CD14-positive monocyte (primary cell): ENCODE measurements around the gene ZNF823. TPM values are rescaled to one million over a fixed set of nuclear protein-coding genes. Genes with fewer than 3 reads are reported as not detected.

Experiments used
- DNase-seq, 3 donors: peaks; one replicate each; pipeline ENCODE4 v3.0.0-alpha.2; 2011 to 2022
- H2AFZ ChIP-seq: 2 replicates; pipeline ENCODE4 v1.6.0; 2012; ENCODE audit warnings: mild to moderate bottlenecking, low read depth, low read length, inconsistent platforms; ENCODE audit not compliant: insufficient read depth, poor library complexity, severe bottlenecking
- H3K27ac ChIP-seq, 2 donors: 1 replicate in 1 of 2; 2 replicates in 1 of 2; pipeline ENCODE4 v1.5.1; 2012 to 2013; ENCODE audit warnings: low read length in 2 of 2, control low read depth in 1 of 2, inconsistent platforms in 1 of 2, low read depth in 1 of 2, mild to moderate bottlenecking in 1 of 2
- H3K27me3 ChIP-seq, 2 donors: one replicate each; pipeline versions ENCODE4 v1.6.0 to v1.6.1; 2011 to 2013; ENCODE audit warnings: low read length in 2 of 2; ENCODE audit not compliant: control insufficient read depth in 2 of 2, insufficient read depth in 2 of 2
- H3K36me3 ChIP-seq, 2 donors: replicated peaks in 1 of 2; 1 replicate in 1 of 2; 2 replicates in 1 of 2; pipeline versions ENCODE4 v1.5.1 to v1.6.1; 2012 to 2013; ENCODE audit warnings: low read length in 2 of 2, control low read depth in 1 of 2, inconsistent platforms in 1 of 2, mild to moderate bottlenecking in 1 of 2; ENCODE audit not compliant: insufficient read depth in 2 of 2, control insufficient read depth in 1 of 2
- H3K4me1 ChIP-seq, 2 donors: 1 replicate in 1 of 2; 2 replicates in 1 of 2; pipeline versions ENCODE4 v1.5.1 to v1.6.1; 2012 to 2013; ENCODE audit warnings: low read length in 2 of 2, control low read depth in 1 of 2, inconsistent platforms in 1 of 2, mild to moderate bottlenecking in 1 of 2, moderate library complexity in 1 of 2; ENCODE audit not compliant: insufficient read depth in 2 of 2, control insufficient read depth in 1 of 2
- H3K4me2 ChIP-seq: replicated peaks from 2 replicates; pipeline ENCODE3; 2012; ENCODE audit warnings: low read length, moderate library complexity, mild to moderate bottlenecking; ENCODE audit not compliant: poor library complexity, severe bottlenecking; ENCODE audit errors: extremely low read depth
- H3K4me3 ChIP-seq, 3 experiments: fragments of 200-600 bp in 1 of 3; sonication (generic) in 1 of 3; replicated peaks in 1 of 3; 1 replicate in 2 of 3; 2 replicates in 1 of 3; pipeline ENCODE4 v1.5.1; 2011 to 2013; ENCODE audit warnings: low read length in 3 of 3, mild to moderate bottlenecking in 3 of 3, control low read depth in 2 of 3, low read depth in 2 of 3, inconsistent platforms in 1 of 3, moderate library complexity in 1 of 3
- H3K79me2 ChIP-seq: 2 replicates; pipeline ENCODE4 v1.6.0; 2012; ENCODE audit warnings: mild to moderate bottlenecking, control low read depth, inconsistent platforms, low read length, moderate library complexity; ENCODE audit not compliant: insufficient read depth
- H3K9ac ChIP-seq: 2 replicates; pipeline ENCODE4 v1.6.0; 2017; ENCODE audit warnings: low read length, mild to moderate bottlenecking; ENCODE audit not compliant: insufficient read depth, poor library complexity, severe bottlenecking
- H3K9me3 ChIP-seq, 2 donors: replicated peaks in 1 of 2; 1 replicate in 1 of 2; 2 replicates in 1 of 2; pipeline versions ENCODE4 v1.5.1 to v1.6.1; 2012 to 2013; ENCODE audit warnings: low read length in 2 of 2, control low read depth in 1 of 2; ENCODE audit not compliant: control insufficient read depth in 1 of 2, insufficient read depth in 1 of 2
- H4K20me1 ChIP-seq: 2 replicates; pipeline ENCODE4 v1.6.0; 2012; ENCODE audit warnings: mild to moderate bottlenecking, low read length, control low read depth, moderate library complexity; ENCODE audit not compliant: insufficient read depth
- H3K27ac Mint-ChIP-seq, 7 donors: one replicate each; pipeline ENCODE4 v1.8.0; 2020; ENCODE audit warnings: mild to moderate bottlenecking in 7 of 7, mixed read lengths in 7 of 7, moderate library complexity in 6 of 7, inconsistent platforms in 2 of 7
- H3K27me3 Mint-ChIP-seq, 3 donors: one replicate each; pipeline ENCODE4 v1.8.0; 2021 to 2022; ENCODE audit warnings: low read depth in 3 of 3, mild to moderate bottlenecking in 3 of 3, mixed read lengths in 3 of 3, moderate library complexity in 3 of 3, inconsistent platforms in 1 of 3
- H3K36me3 Mint-ChIP-seq, 2 donors: one replicate each; pipeline ENCODE4 v1.8.0; 2020; ENCODE audit warnings: mixed read lengths in 2 of 2, inconsistent platforms in 1 of 2, mild to moderate bottlenecking in 1 of 2
- H3K4me1 Mint-ChIP-seq: one replicate; pipeline ENCODE4 v1.8.0; 2020; ENCODE audit warnings: mild to moderate bottlenecking, mixed read lengths
- H3K4me3 Mint-ChIP-seq, 2 donors: one replicate each; pipeline ENCODE4 v1.8.0; 2020; ENCODE audit warnings: mild to moderate bottlenecking in 2 of 2, mixed read lengths in 2 of 2, moderate library complexity in 1 of 2
- H3K9me3 Mint-ChIP-seq, 7 donors: one replicate each; pipeline ENCODE4 v1.8.0; 2020 to 2022; ENCODE audit warnings: mixed read lengths in 7 of 7, mild to moderate bottlenecking in 6 of 7, moderate library complexity in 6 of 7, inconsistent platforms in 2 of 7
- WGBS: methylation state at CpG from one replicate; pipeline ENCODE4 v1.1.5; 2013; ENCODE audit warnings: missing lambda C conversion rate; ENCODE audit not compliant: insufficient coverage; 5-methylcytosine and 5-hydroxymethylcytosine counted together
- intact Hi-C, 2 donors: fragments of 100-400 bp; cut with micrococcal nuclease; formaldehyde crosslinking; loops; one replicate each; pipeline versions ENCODE4 v1.15.0 to v1.15.1; 2023
- polyA plus RNA-seq, 3 donors: library from polyadenylated mRNA; depleted of rRNA in 1 of 3; unstranded in 2 of 3; stranded (reverse) in 1 of 3; fragments of 300-500 nt in 2 of 3; fragments of >200 nt in 1 of 3; fragmentation: Illumina TruSeq in 2 of 3; gene quantifications; 1 replicate in 2 of 3; 2 replicates in 1 of 3; pipeline ENCODE4 v1.2.3, GENCODE V29; 2012 to 2021
- TF ChIP-seq, protein P1 (sequence below): fragments of 200-600 bp; IDR thresholded peaks from one replicate; pipeline ENCODE4 v1.8.0; 2022; ENCODE audit warnings: antibody characterized with exemption, mild to moderate bottlenecking

ZNF823 gene
- polyA plus RNA-seq, 3 donors = 0.48 to 0.85 (median 0.67) TPM

DNA sequence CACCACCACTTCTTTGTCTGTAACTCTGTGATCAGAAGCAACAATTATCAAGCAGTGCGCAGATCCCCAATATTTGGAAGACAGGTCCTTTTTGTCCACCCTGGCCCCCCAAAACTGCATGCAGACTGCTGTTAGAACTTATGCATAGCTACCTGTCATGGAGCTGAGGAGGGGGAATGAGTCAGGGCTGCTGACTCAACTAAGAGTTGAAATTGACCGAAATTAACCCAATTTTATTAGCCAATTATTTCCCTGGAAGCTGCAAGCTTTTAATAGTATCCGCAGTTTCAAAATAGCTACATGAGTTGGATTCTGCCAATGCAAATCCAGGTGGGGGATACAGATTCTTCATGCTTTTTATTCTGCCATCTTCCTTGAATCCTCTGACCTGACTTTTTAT lies 45.6 kb upstream of the ZNF823 start:
- Histone ChIP-seq H3K9me3 (peaks cover 46 to 100% of the 10 kb centered on the region in 2 donors), H3K4me3 (peak overlapping the region in 1 of 3 experiments; percentile 23), H3K27ac (no peak overlapping the region), H3K79me2 (no peaks in the 10 kb centered on the region), H3K9ac (no peak overlapping the region), H4K20me1 (no peaks in the 10 kb centered on the region), H3K36me3 (peaks cover 21 to 37% of the 10 kb centered on the region in 2 donors), H3K4me2 (no peak overlapping the region), H2AFZ (no peak overlapping the region), H3K4me1 (no peaks in the 10 kb centered on the region), H3K27me3 (no peaks in the 10 kb centered on the region)
- H3K36me3 Mint-ChIP-seq = peaks cover 22 to 25% of the 10 kb centered on the region in 2 donors
- H3K9me3 Mint-ChIP-seq = peaks cover 61 to 93% (median 87%) of the 10 kb centered on the region in 7 donors
- no peak overlapping the region for H3K4me3 Mint-ChIP-seq
- H3K27ac Mint-ChIP-seq = no peak overlapping the region
- intact Hi-C loops = no loop called here
- DNase-seq = no peak
- WGBS = no CpG with 5 or more reads among the region's 3 CpGs
- no peaks in the 10 kb centered on the region for H3K4me1 Mint-ChIP-seq
- H3K27me3 Mint-ChIP-seq = peaks cover 0 to 3% (median 2%) of the 10 kb centered on the region in 3 donors
- TF ChIP-seq, protein P1, sequence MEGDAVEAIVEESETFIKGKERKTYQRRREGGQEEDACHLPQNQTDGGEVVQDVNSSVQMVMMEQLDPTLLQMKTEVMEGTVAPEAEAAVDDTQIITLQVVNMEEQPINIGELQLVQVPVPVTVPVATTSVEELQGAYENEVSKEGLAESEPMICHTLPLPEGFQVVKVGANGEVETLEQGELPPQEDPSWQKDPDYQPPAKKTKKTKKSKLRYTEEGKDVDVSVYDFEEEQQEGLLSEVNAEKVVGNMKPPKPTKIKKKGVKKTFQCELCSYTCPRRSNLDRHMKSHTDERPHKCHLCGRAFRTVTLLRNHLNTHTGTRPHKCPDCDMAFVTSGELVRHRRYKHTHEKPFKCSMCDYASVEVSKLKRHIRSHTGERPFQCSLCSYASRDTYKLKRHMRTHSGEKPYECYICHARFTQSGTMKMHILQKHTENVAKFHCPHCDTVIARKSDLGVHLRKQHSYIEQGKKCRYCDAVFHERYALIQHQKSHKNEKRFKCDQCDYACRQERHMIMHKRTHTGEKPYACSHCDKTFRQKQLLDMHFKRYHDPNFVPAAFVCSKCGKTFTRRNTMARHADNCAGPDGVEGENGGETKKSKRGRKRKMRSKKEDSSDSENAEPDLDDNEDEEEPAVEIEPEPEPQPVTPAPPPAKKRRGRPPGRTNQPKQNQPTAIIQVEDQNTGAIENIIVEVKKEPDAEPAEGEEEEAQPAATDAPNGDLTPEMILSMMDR = no peak

DNA sequence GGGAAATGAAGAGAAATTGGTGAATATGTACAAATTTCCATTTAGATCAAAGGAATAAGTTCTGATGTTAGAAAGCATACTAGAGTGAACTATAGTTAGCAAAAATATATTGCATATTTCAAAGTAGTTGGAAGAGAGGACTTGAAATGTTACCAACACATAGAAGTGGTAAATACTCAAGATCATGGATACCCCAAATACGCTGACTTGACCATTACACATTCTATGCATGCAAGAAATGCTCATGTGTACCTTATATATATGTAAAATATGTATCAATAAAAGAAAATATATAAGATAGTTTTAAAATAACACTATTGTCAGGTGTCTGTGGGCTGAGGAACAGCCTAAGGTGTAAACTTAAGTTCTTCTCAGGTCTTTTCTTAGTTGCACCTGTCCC lies 45.0 kb upstream of the ZNF823 start:
- Histone ChIP-seq H3K4me3 (peak overlapping the region in 1 of 3 experiments; percentile 23), H4K20me1 (no peaks in the 10 kb centered on the region), H3K9me3 (peaks cover 52 to 100% of the 10 kb centered on the region in 2 donors), H3K79me2 (no peaks in the 10 kb centered on the region), H3K9ac (no peak overlapping the region), H3K36me3 (peaks cover 26 to 43% of the 10 kb centered on the region in 2 donors), H2AFZ (no peak overlapping the region), H3K27me3 (no peaks in the 10 kb centered on the region), H3K4me1 (no peaks in the 10 kb centered on the region), H3K27ac (no peak overlapping the region), H3K4me2 (no peak overlapping the region)
- Mint-ChIP-seq H3K27me3 (peaks cover 0 to 3% (median 2%) of the 10 kb centered on the region in 3 donors), H3K9me3 (peaks cover 55 to 93% (median 87%) of the 10 kb centered on the region in 7 donors), H3K4me3 (no peak overlapping the region), H3K27ac (no peak overlapping the region), H3K36me3 (peaks cover 28 to 30% of the 10 kb centered on the region in 2 donors), H3K4me1 (no peaks in the 10 kb centered on the region)
- no CpG with 5 or more reads among the region's 1 CpG for WGBS
- DNase-seq = no peak
- intact Hi-C loops = no loop called here
- TF ChIP-seq, protein P1 = no peak
